ENCODE results near the gene ZSCAN31.
"Not testable (repeated sequence)": the region's sequence is repeated elsewhere in the genome, so short reads cannot be mapped to it uniquely, and the experiment has no call there.

ZSCAN31 gene

DNA sequence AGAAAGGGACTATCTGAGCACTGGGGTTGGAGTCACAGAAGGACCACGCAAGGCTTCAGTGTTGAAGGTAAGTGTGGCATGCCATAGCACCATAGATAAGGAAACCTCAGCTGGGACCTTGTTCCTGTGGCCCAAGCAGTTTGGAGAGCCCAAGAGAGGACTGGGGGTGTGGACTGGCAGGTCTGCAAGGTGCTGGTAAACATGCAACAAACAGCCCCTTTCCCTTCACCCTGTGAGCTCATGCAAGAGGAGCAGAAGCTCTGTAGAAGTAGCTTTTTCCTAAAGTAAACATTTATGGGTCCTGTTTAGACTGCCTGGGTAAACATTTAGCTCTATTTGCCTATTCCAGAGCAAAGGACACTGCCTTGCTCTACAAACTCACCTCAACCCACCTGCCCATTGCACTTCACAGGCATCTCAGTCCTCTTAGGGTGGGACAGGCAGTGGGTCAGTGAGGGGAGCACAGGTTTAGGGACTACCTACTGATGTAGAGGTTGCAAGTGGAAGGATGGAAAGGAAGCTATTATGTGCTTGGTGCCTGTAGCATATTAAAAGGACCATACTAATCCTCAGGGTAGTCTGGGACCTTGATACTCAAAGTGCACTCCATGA lies 12.0 kb downstream of the ZSCAN31 start:
- DNase-seq (ENCODE audit: low read depth in 1 of 2, low spot score in 1 of 2) = no peak

GRCh38 chr6:28322661-28323060 lies 13.3 kb downstream of the ZSCAN31 start:
- DNase-seq (ENCODE audit: low read depth in 1 of 2, low spot score in 1 of 2) = no peak

- not testable (repeated sequence) for DNase-seq (ENCODE audit: low read depth in 1 of 2, low spot score in 1 of 2)
Measured at GRCh38 chr6:28317866-28318265, 18.1 kb downstream of the ZSCAN31 start.

GRCh38 chr6:28315628-28316027 lies 20.3 kb downstream of the ZSCAN31 start:
- no peak for DNase-seq (ENCODE audit: low read depth in 1 of 2, low spot score in 1 of 2)

- no peak for DNase-seq (ENCODE audit: low read depth in 1 of 2, low spot score in 1 of 2)
Measured at GRCh38 chr6:28312939-28313338, 23.0 kb downstream of the ZSCAN31 start.

DNA sequence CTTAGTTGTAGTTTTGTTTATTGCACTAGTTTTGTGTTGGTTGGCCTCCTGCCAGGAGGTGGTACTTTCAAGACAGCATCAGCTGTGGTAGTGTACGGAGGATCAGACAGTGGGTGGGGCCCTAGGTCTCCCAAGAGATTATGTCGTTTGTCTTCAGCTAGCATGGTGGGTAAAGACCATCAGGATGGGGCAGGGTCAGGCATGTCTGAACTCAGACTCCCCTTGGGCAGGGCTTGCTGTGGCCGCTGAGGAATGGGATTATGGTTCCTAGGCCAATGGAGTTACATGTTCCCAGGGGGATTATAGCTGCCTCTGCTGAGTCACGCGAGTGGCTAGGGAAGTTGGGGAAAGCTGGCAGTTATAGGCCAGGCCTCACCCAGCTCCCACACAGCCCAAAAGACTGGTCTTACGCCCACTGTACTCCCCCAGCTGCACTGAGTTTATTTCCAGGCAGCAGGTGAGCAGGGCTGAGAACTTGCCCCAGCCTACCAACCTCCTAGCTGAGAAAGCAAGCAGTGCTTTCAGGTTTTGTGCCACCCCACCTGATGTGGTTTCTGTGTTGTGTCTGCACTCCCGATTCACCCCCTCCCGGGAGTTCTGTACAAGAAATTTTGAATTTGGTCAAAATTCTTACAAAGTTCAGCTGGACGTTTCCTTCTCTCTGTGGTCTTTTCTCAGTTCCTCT lies 24.7 kb downstream of the ZSCAN31 start:
- no peak for DNase-seq (ENCODE audit: low read depth in 1 of 2, low spot score in 1 of 2)

- not testable (repeated sequence) for DNase-seq (ENCODE audit: low read depth in 1 of 2, low spot score in 1 of 2)
Measured at GRCh38 chr6:28306363-28306762, 29.6 kb downstream of the ZSCAN31 start.

DNA sequence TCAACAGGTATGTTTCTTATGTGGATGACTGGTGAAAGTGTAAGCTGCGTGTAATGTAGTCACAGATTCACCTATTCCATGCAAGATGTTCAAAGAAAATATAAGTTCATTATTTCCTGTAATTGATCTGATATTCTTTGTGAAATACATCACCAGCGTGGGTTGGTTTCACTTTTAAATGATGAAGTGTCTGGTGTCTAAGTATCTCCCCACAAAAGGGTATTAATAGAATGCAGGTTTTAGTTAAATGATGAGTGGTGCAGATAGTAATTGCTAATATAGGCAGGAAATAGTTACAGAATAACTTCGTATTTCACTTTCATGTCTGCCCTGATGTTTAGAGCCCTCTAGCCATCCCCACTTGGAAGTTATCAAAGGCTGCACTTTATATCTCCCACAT lies 32.4 kb downstream of the ZSCAN31 start:
- DNase-seq (ENCODE audit: low read depth in 1 of 2, low spot score in 1 of 2) = peak in 1 of 2 donors; percentile 13

- no peak for DNase-seq (ENCODE audit: low read depth in 1 of 2, low spot score in 1 of 2)
Measured at GRCh38 chr6:28296520-28297060, 39.4 kb downstream of the ZSCAN31 start.

DNA sequence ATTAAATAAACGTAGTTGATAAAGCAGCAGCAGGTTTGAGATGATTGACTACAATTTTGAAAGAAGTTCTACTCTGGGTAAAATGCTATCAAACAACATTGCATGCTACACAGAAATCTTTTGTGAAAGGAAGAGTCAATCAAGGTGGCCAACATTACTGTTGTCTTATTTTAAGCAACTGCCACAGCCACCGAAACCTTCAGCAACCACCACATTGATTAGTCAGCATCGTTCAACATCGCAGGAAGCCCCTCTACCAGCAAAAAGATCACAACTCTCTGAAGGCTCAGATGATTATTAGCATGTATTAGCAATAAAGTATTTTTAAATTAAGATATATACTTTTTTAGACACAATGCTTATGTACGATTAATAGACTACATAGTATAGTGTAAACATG lies 40.6 kb downstream of the ZSCAN31 start:
- no peak for DNase-seq (ENCODE audit: low read depth in 1 of 2, low spot score in 1 of 2)

GRCh38 chr6:28291573-28291972 lies 44.4 kb downstream of the ZSCAN31 start:
- no peak for DNase-seq (ENCODE audit: low read depth in 1 of 2, low spot score in 1 of 2)

DNA sequence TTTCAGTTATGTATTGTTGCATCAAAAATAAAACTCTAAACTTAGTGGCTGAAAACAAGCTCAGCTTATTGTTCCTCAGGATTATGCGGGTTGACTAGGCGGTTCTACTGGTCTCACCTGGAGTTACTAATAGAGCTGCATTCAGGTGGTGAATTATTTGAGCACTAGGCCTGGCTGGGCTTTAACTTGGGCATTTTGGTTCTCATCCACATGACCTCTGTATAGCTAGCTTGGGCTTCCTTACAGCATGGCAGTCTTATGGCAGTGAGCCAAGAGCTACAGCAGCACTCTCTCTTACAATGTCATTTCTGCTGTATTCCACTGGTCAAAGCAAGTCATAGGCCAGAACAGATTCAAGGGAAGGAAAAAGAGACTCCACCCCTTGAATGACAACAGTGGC lies 53.0 kb downstream of the ZSCAN31 start:
- DNase-seq (ENCODE audit: low read depth in 1 of 2, low spot score in 1 of 2) = no peak

DNA sequence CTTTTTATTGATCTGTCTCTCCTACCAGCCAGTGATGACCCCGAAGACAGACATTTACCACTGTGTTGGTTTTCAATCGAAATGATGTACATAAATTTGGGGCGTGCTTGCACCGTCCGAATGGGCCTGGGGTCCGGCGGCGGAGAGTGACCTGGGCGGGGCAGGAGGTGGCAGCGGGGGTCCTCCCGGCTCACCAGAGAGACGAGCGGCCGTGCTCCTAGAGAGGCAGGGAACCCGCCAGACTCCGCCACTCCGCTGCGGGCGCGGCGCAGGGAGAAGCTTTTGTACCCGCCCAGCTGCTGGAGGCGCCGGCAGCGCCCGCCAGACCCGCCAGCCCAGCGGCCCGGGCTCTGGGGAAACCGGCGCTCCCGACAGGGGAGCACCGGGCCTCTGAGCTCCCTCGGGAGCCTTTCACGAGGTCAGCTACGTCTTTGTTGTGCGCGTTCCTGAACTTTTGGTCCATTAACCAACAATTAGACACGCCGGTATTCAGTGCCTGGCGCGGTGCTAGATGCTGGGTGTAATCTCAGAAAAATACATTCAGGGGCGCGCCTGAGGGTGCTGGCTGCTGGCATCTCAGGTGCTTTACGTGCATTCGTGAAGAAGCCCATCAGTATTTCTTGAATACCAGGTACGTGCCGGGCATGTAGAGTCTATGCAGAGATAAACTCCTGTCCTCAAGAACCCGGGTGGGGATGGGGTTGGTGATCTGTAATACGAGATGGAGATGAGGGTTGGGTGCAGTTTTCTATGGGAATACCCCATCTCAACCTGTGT lies 54.5 kb downstream of the ZSCAN31 start, which contains the start of gene PGBD1:
Gene PGBD1 (plus strand): TSS at position 285 of the 777 bp plus-strand sequence. CDS start 2,242 bp downstream, outside the sequence.
- peak; percentile 16 to 46 for DNase-seq (ENCODE audit: low read depth in 1 of 2, low spot score in 1 of 2)

- no peak for DNase-seq (ENCODE audit: low read depth in 1 of 2, low spot score in 1 of 2)
Measured at GRCh38 chr6:28280595-28281287, 55.2 kb downstream of the ZSCAN31 start.

DNA sequence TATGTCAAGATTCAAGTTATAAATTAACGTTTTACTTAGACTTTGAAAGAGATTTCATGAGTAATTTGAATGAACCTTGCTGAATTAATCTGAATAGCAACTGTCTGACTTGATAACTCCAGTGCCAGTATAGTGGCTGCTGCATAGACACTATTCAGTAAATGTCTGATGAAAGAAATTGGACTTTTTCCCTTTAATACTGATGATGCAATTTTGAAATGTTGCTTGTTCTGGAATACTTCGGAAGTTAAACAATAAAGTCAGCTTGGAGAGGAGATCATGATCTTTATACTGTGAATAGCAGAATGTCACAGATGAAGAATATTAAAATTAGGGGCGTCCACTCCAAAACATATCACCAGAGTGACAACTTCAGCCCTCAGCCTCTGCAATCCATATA lies 58.2 kb downstream of the ZSCAN31 start:
- no peak for DNase-seq (ENCODE audit: low read depth in 1 of 2, low spot score in 1 of 2)

DNA sequence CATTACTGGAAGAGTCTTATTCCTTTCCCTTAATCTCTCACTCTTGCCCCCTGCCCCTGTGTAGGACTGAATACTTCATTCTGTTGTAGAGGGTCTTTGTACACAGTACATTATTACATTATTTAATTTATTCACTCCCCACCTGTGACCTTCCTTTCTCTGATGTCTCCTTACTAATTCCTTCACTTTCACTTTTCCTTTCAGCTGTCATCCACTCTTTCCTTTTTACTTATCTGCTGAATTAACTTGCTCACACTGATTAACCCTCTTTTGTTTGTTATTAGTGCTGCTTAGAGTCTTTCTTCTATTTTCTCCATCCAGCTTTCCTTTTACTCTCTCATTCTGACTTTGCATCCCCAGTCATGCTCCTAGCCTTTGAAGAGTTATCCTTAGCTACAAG lies 61.1 kb downstream of the ZSCAN31 start:
- no peak for DNase-seq (ENCODE audit: low read depth in 1 of 2, low spot score in 1 of 2)

All from activated CD4-positive, alpha-beta T cell treated with anti-CD3 and anti-CD28 coated beads, Interleukin-2, amount 50 U/mL, for 24 hours (primary cell).